Hepatic stellate cell (primary cell): ENCODE results near the gene ACTA2.

Source experiments
- DNase-seq: peaks from one replicate; pipeline ENCODE4 v3.0.0; 2011; ENCODE audit warnings: low spot score

ACTA2 gene

DNA sequence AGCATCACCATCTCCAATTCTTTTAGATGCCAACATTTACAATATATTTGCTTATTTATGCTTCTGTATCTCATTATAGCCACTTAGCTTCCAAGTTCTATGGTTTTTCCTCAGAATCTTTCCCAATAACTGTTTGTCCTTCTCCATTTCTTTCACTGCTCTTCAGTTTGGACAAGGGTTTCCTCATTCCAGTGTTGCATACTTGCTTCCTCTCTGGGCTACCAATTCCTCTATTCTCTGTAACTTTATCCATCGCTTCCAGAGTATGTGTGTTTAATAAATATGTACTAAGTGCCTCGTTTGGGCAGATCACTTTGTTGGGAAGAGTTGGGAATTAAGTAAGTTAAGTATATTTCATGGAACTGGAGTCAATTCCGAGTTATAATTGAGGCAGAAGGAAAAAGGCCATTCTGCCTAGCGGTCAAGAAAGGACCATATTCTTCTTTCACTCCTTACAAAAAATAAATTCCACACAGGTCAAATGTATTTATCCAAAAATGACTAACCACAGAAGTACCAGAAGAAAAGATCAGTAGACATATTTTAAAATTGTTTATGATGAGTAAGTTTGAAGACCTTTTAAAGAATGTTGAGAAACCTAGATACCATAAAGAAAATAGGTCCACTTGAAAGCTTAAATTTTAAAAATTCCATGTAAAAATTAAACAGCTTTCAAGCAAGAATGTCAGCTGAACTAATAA lies 61.7 kb downstream of the ACTA2 start:
- DNase-seq = no peak

DNA sequence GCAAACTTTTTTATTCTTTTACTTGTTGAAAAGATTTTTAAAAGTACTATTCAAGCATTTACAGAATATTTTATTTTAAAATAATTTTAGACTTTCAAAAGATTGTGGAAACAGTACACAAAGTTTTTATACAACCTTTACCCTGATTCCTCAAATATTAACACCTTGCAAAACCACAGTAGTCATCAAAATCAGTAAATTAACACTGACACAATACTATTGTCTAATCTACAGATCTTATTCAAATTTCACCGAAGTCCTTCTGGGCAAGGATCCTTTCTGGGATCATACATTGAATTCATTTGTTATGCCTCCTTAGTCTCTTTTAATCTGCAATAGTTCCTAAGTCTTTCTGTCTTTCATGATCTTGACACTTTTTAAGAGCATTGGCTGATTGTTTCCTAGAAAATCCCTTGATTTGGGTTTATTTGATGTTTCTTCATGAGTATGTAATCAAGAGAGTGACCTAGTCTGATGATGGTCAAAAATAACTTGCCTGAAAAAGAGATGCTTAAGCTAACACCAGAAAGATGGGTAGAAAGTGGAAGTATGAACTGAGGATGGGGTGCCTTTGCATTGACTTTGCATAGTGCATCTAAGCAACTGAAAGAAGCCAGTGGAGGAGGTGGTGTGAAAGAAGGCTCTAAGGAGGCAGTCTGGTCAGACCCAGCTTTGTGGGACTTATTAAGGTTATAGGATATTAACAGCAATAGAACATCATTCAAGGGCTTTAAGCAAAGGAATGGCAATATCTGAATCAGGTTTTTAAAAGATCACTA lies 62.8 kb downstream of the ACTA2 start:
- DNase-seq = no peak

GRCh38 chr10:88888810-88889445 lies 63.6 kb downstream of the ACTA2 start:
- no peak for DNase-seq

DNA sequence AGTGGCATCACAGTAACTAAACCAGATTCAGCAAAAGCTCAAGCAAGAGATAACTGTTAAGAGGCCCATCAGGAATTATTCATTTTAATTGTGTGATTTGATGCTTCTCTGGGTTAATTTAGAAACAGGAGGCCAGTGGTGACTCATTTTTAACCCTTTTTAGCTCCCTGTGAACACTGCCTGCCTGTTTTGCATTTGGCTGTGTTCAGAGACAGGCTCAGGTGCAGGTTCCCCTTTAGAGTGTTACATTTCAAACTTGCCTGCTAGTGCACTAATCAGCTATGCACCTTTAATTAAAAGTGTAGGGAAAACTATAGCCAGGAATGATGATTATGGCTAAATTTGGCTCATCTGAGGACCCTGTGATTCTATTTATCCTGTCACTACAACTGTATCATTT lies 66.0 kb downstream of the ACTA2 start:
- no peak for DNase-seq
